ENCODE data around the gene SCAF4. TPM values are rescaled to one million over a fixed set of nuclear protein-coding genes. Genes with fewer than 3 reads are reported as not detected.

SCAF4 gene
- total and polyA plus RNA-seq, 9 of the 15 experiments (the other 6 are each of a cell fraction or from before 2014, with no cell fraction given), result 2.3 to 55.7 (median 17.2) TPM

- no peaks in the 10 kb centered on the region for H3K9me3 ChIP-seq (replicated peaks; ENCODE audit: control insufficient read depth, insufficient read depth, low read depth, low read length)
- ATAC-seq (no peak), FAIRE-seq (no peak), DNase-seq (ENCODE audit: extremely low read depth in 1 of 4, low spot score in 3 of 4) (no peak)
- peaks cover 53% of the 10 kb centered on the region; the same call in 2 of the 3 replicates for H3K36me3 ChIP-seq (ENCODE audit: control insufficient read depth, insufficient read depth, low read length)
- H2AFZ ChIP-seq (ENCODE audit: low read depth, low read length), result no peak overlapping the region
- 97% methylated on average over 4 of the region's 4 CpGs for WGBS (ENCODE audit: insufficient coverage, low coverage, missing lambda C conversion rate)
- H3K4me1 ChIP-seq (replicated peaks in 1 of 2; ENCODE audit: control insufficient read depth in 2 of 2, insufficient read depth in 2 of 2, low read length in 2 of 2), result peaks cover 19 to 24% of the 10 kb centered on the region in 2 experiments; a peak in 4 of 5 replicates
- H3K9ac ChIP-seq (ENCODE audit: insufficient read depth in 1 of 2, low read depth in 2 of 2, low read length in 2 of 2), result no peak overlapping the region
- H3K4me2 ChIP-seq (ENCODE audit: insufficient read depth, low read length), result no peak overlapping the region
- no peak overlapping the region for H3K27ac ChIP-seq (ENCODE audit: extremely low read depth, low read depth, low read length)
- H3K4me3 ChIP-seq, result no peak overlapping the region
- no peaks in the 10 kb centered on the region for H3K27me3 ChIP-seq (ENCODE audit: control insufficient read depth in 2 of 2, insufficient read depth in 2 of 2, low read length in 2 of 2)
- BruUV-seq (replicated peaks), result no TSS peak
- H4K20me1 ChIP-seq (replicated peaks; ENCODE audit: control insufficient read depth, insufficient read depth, low read length), result peaks cover 52% of the 10 kb centered on the region
- in situ Hi-C loops (cut with MboI), result no loop called here
- no peak for TF ChIP-seq ZBTB26 (CRISPR knock-in tag; IDR thresholded peaks at IDR 0.05)
- peak; percentile 86 for TF ChIP-seq ZNF121 (CRISPR knock-in tag; conservative IDR thresholded peaks at IDR 0.05)
- no peaks in the 10 kb centered on the region for H3K9me1 ChIP-seq (ENCODE audit: control insufficient read depth, insufficient read depth, low read length)
- ChIA-PET CTCF (ENCODE audit: low intra/inter-chr PET ratio) (no interaction called here), POLR2A (interaction anchor here (0.6 to 1.2 kb wide), 3 partner anchors 11 to 278 kb away, joined by 4 to 5 read pairs (median 4); no protein-coding TSS in a partner anchor)
- peaks cover 99% of the 10 kb centered on the region for H3K79me2 ChIP-seq (ENCODE audit: control insufficient read depth, insufficient read depth, low read length)
- intact Hi-C loops (cut with micrococcal nuclease), result no loop called here
These were observed 5.5 kb downstream of the SCAF4 start for GRCh38 chr21:31726407-31726806.

DNA sequence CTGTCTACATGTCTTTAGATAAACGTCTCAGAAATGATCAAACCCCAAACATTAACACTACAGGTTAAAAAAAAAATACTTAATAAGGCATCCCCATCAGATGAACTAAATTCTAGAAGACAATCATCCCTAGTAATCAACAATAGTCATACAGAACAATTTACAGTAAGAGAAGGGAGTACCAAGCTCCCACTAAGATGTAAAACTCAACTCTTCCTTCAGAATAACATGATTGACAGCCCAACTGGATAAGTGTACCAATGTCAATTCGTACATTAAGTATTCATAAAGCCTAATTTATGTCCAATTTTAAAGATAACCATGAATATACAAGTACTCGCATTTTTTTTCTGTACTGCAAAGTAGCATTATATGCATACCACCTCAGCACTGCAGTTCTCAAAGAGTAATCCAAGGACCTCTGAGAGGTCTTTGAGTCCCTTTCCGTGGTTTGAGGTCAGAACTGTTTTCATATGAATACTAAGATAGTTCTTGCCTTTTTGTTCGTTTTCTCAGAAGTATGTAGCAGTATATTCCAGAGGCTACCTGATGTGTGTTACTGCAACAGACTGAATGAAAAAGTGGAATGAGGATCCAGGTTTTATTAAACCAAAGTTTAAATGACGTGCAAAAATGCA is 6.6 kb downstream of the SCAF4 start:
- ATAC-seq, result no peak
- Histone ChIP-seq H4K20me1 (replicated peaks; ENCODE audit: control insufficient read depth, insufficient read depth, low read length) (peaks cover 52% of the 10 kb centered on the region), H3K27me3 (ENCODE audit: control insufficient read depth in 2 of 2, insufficient read depth in 2 of 2, low read length in 2 of 2) (no peaks in the 10 kb centered on the region), H3K9me3 (replicated peaks; ENCODE audit: control insufficient read depth, insufficient read depth, low read depth, low read length) (no peaks in the 10 kb centered on the region), H3K9me1 (ENCODE audit: control insufficient read depth, insufficient read depth, low read length) (no peaks in the 10 kb centered on the region), H3K9ac (ENCODE audit: insufficient read depth in 1 of 2, low read depth in 2 of 2, low read length in 2 of 2) (no peak overlapping the region), H3K36me3 (ENCODE audit: control insufficient read depth, insufficient read depth, low read length) (peaks cover 50% of the 10 kb centered on the region; the same call in 2 of the 3 replicates), H3K4me3 (no peak overlapping the region), H2AFZ (ENCODE audit: low read depth, low read length) (no peak overlapping the region), H3K4me2 (ENCODE audit: insufficient read depth, low read length) (no peak overlapping the region), H3K4me1 (replicated peaks in 1 of 2; ENCODE audit: control insufficient read depth in 2 of 2, insufficient read depth in 2 of 2, low read length in 2 of 2) (peaks cover 19 to 34% of the 10 kb centered on the region in 2 experiments), H3K27ac (ENCODE audit: extremely low read depth, low read depth, low read length) (no peak overlapping the region), H3K79me2 (ENCODE audit: control insufficient read depth, insufficient read depth, low read length) (peaks cover 99% of the 10 kb centered on the region)
- no peak for FAIRE-seq
- DNase-seq (ENCODE audit: extremely low read depth in 1 of 4, low spot score in 3 of 4), result no peak
- in situ Hi-C loops (cut with MboI), result no loop called here
- no TSS peak for BruUV-seq (replicated peaks)
- WGBS (ENCODE audit: insufficient coverage, low coverage, missing lambda C conversion rate), result 58% methylated on average over 6 of the region's 6 CpGs
- ChIA-PET POLR2A (interaction anchor here (1.2 kb wide), 1 partner anchor 12 kb away, joined by 4 read pairs; no protein-coding TSS in a partner anchor), CTCF (ENCODE audit: low intra/inter-chr PET ratio) (no interaction called here)
- intact Hi-C loops (cut with micrococcal nuclease), result no loop called here
- peak; percentile 95 for TF ChIP-seq PKNOX1 (IDR thresholded peaks at IDR 0.05)
- peak; percentile 14 for TF ChIP-seq MEIS2 (IDR thresholded peaks at IDR 0.05; ENCODE audit: partially characterized antibody)
- TF ChIP-seq, protein P1, sequence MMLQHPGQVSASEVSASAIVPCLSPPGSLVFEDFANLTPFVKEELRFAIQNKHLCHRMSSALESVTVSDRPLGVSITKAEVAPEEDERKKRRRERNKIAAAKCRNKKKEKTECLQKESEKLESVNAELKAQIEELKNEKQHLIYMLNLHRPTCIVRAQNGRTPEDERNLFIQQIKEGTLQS (IDR thresholded peaks at IDR 0.05), result 0 out of 2 replicates have a peak, but pooled peaks have one; percentile 9
- TF ChIP-seq, protein P1 (CRISPR knock-in tag; conservative IDR thresholded peaks at IDR 0.05), result no peak
- no peak for TF ChIP-seq ZNF75A (CRISPR knock-in tag; IDR thresholded peaks at IDR 0.05)

Measured in K562 (cell line).